ENCODE measurements around the gene EIF1AD.

EIF1AD gene

GRCh38 chr11:66001942-66002647 lies at the start of gene EIF1AD, which contains the start of gene BANF1:
EIF1AD (minus strand) TSS chr11:66002157; CDS start chr11:66000389, 1,768 bp downstream.
BANF1 (plus strand) TSS chr11:66002503; CDS start chr11:66003251, 748 bp downstream.
- peaks cover 37% of the 10 kb centered on the region for H3K4me1 ChIP-seq (ENCODE audit: low read length)
- H3K79me2 ChIP-seq (ENCODE audit: low read length) = peaks cover 62% of the 10 kb centered on the region
- peaks cover 30% of the 10 kb centered on the region for H3F3A ChIP-seq (ENCODE audit: insufficient read depth, low read length)
- H3K9ac ChIP-seq (ENCODE audit: low read length) = peak within 1 kb of the TSS; percentile 90
- no peak for TF ChIP-seq CTCF (IDR thresholded peaks at IDR 0.05; ENCODE audit: low read length)
- no peak for TF ChIP-seq EZH2 (optimal IDR thresholded peaks at IDR 0.05; ENCODE audit: low read depth, low read length)
- no peak for TF ChIP-seq EZH2phosphoT487 (IDR thresholded peaks at IDR 0.05; ENCODE audit: low read length)
- DNase-seq = peak; percentile 94
- peak within 1 kb of the TSS; percentile 93 for H3K27ac ChIP-seq (ENCODE audit: low read length)
- no peaks in the 10 kb centered on the region for H3K9me2 ChIP-seq (replicated peaks; ENCODE audit: insufficient read depth, low read length)
- peak within 1 kb of the TSS; percentile 88 for H2AFZ ChIP-seq (ENCODE audit: low read length)
- no peaks in the 10 kb centered on the region for H3K9me3 ChIP-seq (replicated peaks; ENCODE audit: insufficient read depth, low read length)
- peak within 1 kb of the TSS; percentile 99 for H3K4me3 ChIP-seq (ENCODE audit: low read length)
- no peaks in the 10 kb centered on the region for H3K27me3 ChIP-seq (replicated peaks; ENCODE audit: insufficient read depth, low read length)
- no peaks in the 10 kb centered on the region for H4K20me1 ChIP-seq (ENCODE audit: insufficient read depth, low read length)
- H3K4me2 ChIP-seq (ENCODE audit: low read depth, low read length) = peak within 1 kb of the TSS; percentile 80
- H3K36me3 ChIP-seq (replicated peaks; ENCODE audit: insufficient read depth, low read length) = peaks cover 6% of the 10 kb centered on the region

GRCh38 chr11:66051371-66051765 lies 49.4 kb upstream of the EIF1AD start:
- H2AFZ ChIP-seq (ENCODE audit: low read length) = peak overlapping the region; percentile 77
- peaks cover 22% of the 10 kb centered on the region for H3F3A ChIP-seq (ENCODE audit: insufficient read depth, low read length)
- H3K9me2 ChIP-seq (replicated peaks; ENCODE audit: insufficient read depth, low read length) = no peaks in the 10 kb centered on the region
- TF ChIP-seq EZH2phosphoT487 (IDR thresholded peaks at IDR 0.05; ENCODE audit: low read length) (no peak), EZH2 (optimal IDR thresholded peaks at IDR 0.05; ENCODE audit: low read depth, low read length) (no peak)
- H3K27me3 ChIP-seq (replicated peaks; ENCODE audit: insufficient read depth, low read length) = no peaks in the 10 kb centered on the region
- H3K9me3 ChIP-seq (replicated peaks; ENCODE audit: insufficient read depth, low read length) = no peaks in the 10 kb centered on the region
- peak overlapping the region; percentile 75 for H3K9ac ChIP-seq (ENCODE audit: low read length)
- peak overlapping the region; percentile 83 for H3K4me2 ChIP-seq (ENCODE audit: low read depth, low read length)
- no peak for DNase-seq
- peak overlapping the region; percentile 64 for H3K4me3 ChIP-seq (ENCODE audit: low read length)
- H4K20me1 ChIP-seq (ENCODE audit: insufficient read depth, low read length) = no peaks in the 10 kb centered on the region
- H3K79me2 ChIP-seq (ENCODE audit: low read length) = peaks cover 40% of the 10 kb centered on the region
- peak overlapping the region; percentile 82 for H3K27ac ChIP-seq (ENCODE audit: low read length)
- peaks cover 10% of the 10 kb centered on the region; the same call in 1 of the 2 replicates for H3K36me3 ChIP-seq (replicated peaks; ENCODE audit: insufficient read depth, low read length)
- peaks cover 23% of the 10 kb centered on the region for H3K4me1 ChIP-seq (ENCODE audit: low read length)

GRCh38 chr11:66050581-66051231 lies 48.7 kb upstream of the EIF1AD start:
- no peak overlapping the region for H3K4me3 ChIP-seq (ENCODE audit: low read length)
- H3K9ac ChIP-seq (ENCODE audit: low read length) = peak overlapping the region; percentile 75; the same call in 1 of the 2 replicates
- peaks cover 8% of the 10 kb centered on the region; the same call in 1 of the 2 replicates for H3K36me3 ChIP-seq (replicated peaks; ENCODE audit: insufficient read depth, low read length)
- no peaks in the 10 kb centered on the region for H4K20me1 ChIP-seq (ENCODE audit: insufficient read depth, low read length)
- no peaks in the 10 kb centered on the region for H3K9me2 ChIP-seq (replicated peaks; ENCODE audit: insufficient read depth, low read length)
- H3F3A ChIP-seq (ENCODE audit: insufficient read depth, low read length) = peaks cover 22% of the 10 kb centered on the region
- peaks cover 33% of the 10 kb centered on the region for H3K79me2 ChIP-seq (ENCODE audit: low read length)
- peak overlapping the region; percentile 82; the same call in 1 of the 2 replicates for H3K27ac ChIP-seq (ENCODE audit: low read length)
- no peaks in the 10 kb centered on the region for H3K27me3 ChIP-seq (replicated peaks; ENCODE audit: insufficient read depth, low read length)
- peaks cover 25% of the 10 kb centered on the region for H3K4me1 ChIP-seq (ENCODE audit: low read length)
- DNase-seq = no peak
- H2AFZ ChIP-seq (ENCODE audit: low read length) = no peak overlapping the region
- TF ChIP-seq EZH2 (optimal IDR thresholded peaks at IDR 0.05; ENCODE audit: low read depth, low read length) = no peak
- TF ChIP-seq CTCF (IDR thresholded peaks at IDR 0.05; ENCODE audit: low read length) = no peak
- no peak for TF ChIP-seq EZH2phosphoT487 (IDR thresholded peaks at IDR 0.05; ENCODE audit: low read length)
- H3K4me2 ChIP-seq (ENCODE audit: low read depth, low read length) = peak overlapping the region; percentile 83
- no peaks in the 10 kb centered on the region for H3K9me3 ChIP-seq (replicated peaks; ENCODE audit: insufficient read depth, low read length)
